Measurements from ENCODE around the gene SIAE.

DNA sequence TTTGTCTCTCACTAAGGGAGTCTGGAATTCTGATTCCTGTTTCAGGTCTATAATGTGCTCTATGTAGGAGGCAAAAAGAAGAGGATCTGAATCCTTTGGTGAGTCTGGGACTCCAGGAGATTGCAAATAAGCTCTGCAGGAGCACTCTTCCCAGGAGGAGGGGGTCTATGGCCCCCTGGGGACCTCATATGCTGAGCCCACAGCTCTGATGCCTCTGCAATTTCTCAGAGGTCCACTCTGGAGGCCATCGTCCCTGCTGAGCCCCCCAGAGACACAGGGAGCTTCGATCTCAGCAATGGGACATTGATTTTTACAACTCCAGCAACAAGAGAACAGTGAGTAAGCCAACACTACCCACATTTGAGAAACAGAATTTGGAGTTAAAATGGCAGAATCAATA is 46.0 kb upstream of the SIAE start:
- TF ChIP-seq, protein P1, sequence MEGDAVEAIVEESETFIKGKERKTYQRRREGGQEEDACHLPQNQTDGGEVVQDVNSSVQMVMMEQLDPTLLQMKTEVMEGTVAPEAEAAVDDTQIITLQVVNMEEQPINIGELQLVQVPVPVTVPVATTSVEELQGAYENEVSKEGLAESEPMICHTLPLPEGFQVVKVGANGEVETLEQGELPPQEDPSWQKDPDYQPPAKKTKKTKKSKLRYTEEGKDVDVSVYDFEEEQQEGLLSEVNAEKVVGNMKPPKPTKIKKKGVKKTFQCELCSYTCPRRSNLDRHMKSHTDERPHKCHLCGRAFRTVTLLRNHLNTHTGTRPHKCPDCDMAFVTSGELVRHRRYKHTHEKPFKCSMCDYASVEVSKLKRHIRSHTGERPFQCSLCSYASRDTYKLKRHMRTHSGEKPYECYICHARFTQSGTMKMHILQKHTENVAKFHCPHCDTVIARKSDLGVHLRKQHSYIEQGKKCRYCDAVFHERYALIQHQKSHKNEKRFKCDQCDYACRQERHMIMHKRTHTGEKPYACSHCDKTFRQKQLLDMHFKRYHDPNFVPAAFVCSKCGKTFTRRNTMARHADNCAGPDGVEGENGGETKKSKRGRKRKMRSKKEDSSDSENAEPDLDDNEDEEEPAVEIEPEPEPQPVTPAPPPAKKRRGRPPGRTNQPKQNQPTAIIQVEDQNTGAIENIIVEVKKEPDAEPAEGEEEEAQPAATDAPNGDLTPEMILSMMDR (IDR thresholded peaks at IDR 0.05) = no peak
- TF ChIP-seq EP300 (IDR thresholded peaks at IDR 0.05) = no peak
- TF ChIP-seq POLR2A (IDR thresholded peaks at IDR 0.05) = no peak
